ENCODE results near the gene CCDC34.
"Not testable (repeated sequence)": the region's sequence is repeated elsewhere in the genome, so short reads cannot be mapped to it uniquely, and the experiment has no call there.

DNA sequence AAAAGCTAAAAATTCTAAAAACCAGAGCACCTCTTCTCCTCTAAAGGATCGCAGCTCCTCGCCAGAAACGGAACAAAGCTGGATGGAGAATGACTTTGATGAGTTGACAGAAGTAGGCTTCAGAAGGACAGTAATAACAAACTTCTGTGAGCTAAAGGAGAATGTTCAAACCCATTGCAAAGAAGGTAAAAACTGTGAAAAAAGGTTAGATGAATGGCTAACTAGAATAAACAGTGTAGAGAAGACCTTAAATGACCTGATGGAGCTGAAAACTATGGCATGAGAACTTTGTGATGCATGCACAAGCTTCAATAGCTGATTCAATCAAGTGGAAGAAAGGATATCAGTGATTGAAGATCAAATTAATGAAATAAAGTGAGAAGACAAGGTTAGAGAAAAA lies 40.8 kb downstream of the CCDC34 start:
- TF ChIP-seq, protein P1, sequence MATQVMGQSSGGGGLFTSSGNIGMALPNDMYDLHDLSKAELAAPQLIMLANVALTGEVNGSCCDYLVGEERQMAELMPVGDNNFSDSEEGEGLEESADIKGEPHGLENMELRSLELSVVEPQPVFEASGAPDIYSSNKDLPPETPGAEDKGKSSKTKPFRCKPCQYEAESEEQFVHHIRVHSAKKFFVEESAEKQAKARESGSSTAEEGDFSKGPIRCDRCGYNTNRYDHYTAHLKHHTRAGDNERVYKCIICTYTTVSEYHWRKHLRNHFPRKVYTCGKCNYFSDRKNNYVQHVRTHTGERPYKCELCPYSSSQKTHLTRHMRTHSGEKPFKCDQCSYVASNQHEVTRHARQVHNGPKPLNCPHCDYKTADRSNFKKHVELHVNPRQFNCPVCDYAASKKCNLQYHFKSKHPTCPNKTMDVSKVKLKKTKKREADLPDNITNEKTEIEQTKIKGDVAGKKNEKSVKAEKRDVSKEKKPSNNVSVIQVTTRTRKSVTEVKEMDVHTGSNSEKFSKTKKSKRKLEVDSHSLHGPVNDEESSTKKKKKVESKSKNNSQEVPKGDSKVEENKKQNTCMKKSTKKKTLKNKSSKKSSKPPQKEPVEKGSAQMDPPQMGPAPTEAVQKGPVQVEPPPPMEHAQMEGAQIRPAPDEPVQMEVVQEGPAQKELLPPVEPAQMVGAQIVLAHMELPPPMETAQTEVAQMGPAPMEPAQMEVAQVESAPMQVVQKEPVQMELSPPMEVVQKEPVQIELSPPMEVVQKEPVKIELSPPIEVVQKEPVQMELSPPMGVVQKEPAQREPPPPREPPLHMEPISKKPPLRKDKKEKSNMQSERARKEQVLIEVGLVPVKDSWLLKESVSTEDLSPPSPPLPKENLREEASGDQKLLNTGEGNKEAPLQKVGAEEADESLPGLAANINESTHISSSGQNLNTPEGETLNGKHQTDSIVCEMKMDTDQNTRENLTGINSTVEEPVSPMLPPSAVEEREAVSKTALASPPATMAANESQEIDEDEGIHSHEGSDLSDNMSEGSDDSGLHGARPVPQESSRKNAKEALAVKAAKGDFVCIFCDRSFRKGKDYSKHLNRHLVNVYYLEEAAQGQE (IDR thresholded peaks at IDR 0.05; ENCODE audit: insufficient replicate concordance, low read depth) = not testable (repeated sequence)
- TF ChIP-seq, protein P2, sequence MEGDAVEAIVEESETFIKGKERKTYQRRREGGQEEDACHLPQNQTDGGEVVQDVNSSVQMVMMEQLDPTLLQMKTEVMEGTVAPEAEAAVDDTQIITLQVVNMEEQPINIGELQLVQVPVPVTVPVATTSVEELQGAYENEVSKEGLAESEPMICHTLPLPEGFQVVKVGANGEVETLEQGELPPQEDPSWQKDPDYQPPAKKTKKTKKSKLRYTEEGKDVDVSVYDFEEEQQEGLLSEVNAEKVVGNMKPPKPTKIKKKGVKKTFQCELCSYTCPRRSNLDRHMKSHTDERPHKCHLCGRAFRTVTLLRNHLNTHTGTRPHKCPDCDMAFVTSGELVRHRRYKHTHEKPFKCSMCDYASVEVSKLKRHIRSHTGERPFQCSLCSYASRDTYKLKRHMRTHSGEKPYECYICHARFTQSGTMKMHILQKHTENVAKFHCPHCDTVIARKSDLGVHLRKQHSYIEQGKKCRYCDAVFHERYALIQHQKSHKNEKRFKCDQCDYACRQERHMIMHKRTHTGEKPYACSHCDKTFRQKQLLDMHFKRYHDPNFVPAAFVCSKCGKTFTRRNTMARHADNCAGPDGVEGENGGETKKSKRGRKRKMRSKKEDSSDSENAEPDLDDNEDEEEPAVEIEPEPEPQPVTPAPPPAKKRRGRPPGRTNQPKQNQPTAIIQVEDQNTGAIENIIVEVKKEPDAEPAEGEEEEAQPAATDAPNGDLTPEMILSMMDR (IDR thresholded peaks at IDR 0.05; ENCODE audit: insufficient read depth, low read length) = not testable (repeated sequence)
- TF ChIP-seq SPI1 (IDR thresholded peaks at IDR 0.05; ENCODE audit: borderline replicate concordance, low read depth); POLR2AphosphoS5 (IDR thresholded peaks at IDR 0.05; ENCODE audit: low read depth); GABPA (IDR thresholded peaks at IDR 0.05; ENCODE audit: low read depth): not testable (repeated sequence)

Measured in HL-60 (cell line).